Lower lobe of right lung (tissue), 2 donors: ENCODE measurements around the gene DNM3. TPM values are rescaled to one million over a fixed set of nuclear protein-coding genes. Genes with fewer than 3 reads are reported as not detected.

Experiments used
- ATAC-seq, 2 donors: fragments of 200-7000 bp; cut with Tn5 transposase; one replicate each; pipeline ENCODE4 v1.9.1; 2020 to 2022; ENCODE audit warnings: mild to moderate bottlenecking in 2 of 2, moderate library complexity in 2 of 2
- DNase-seq: peaks from one replicate; pipeline ENCODE4 v3.0.0-alpha.2; 2020
- H3K27ac ChIP-seq: fragments of 200-600 bp; one replicate; pipeline ENCODE4 v1.8.0; 2022
- H3K27me3 ChIP-seq: fragments of 200-600 bp; one replicate; pipeline ENCODE4 v1.8.0; 2022; ENCODE audit warnings: low read depth
- H3K36me3 ChIP-seq: fragments of 200-600 bp; one replicate; pipeline ENCODE4 v1.8.0; 2022; ENCODE audit warnings: mild to moderate bottlenecking
- H3K4me1 ChIP-seq: fragments of 200-600 bp; one replicate; pipeline ENCODE4 v1.8.0; 2022
- H3K4me3 ChIP-seq: fragments of 200-600 bp; one replicate; pipeline ENCODE4 v1.8.0; 2022; ENCODE audit warnings: mild to moderate bottlenecking
- H3K9me3 ChIP-seq: fragments of 200-600 bp; one replicate; pipeline ENCODE4 v1.8.0; 2022
- intact Hi-C: fragments of 100-400 bp; cut with DNase I; formaldehyde crosslinking; loops from one replicate; pipeline ENCODE4 v1.11.0; 2022
- total RNA-seq: library from RNA; stranded (reverse); fragmentation: NEBNext Ultra II Directional; extraction: Animal tissue kit (Norgen Biotek cat#: 25700); gene quantifications from one replicate; pipeline ENCODE4 v1.2.1, GENCODE V29; 2021
- TF ChIP-seq, protein P1 (sequence below): fragments of 200-600 bp; IDR thresholded peaks from one replicate; pipeline ENCODE4 v1.8.0; 2022; ENCODE audit warnings: antibody characterized with exemption, mild to moderate bottlenecking
- donor health status: DM: no; HTN: yes; CAD: no; lungs with severe emphysema.

The DNM3 gene
- total RNA-seq, 1 donor from 2014 or later, result 12.4 TPM

DNA sequence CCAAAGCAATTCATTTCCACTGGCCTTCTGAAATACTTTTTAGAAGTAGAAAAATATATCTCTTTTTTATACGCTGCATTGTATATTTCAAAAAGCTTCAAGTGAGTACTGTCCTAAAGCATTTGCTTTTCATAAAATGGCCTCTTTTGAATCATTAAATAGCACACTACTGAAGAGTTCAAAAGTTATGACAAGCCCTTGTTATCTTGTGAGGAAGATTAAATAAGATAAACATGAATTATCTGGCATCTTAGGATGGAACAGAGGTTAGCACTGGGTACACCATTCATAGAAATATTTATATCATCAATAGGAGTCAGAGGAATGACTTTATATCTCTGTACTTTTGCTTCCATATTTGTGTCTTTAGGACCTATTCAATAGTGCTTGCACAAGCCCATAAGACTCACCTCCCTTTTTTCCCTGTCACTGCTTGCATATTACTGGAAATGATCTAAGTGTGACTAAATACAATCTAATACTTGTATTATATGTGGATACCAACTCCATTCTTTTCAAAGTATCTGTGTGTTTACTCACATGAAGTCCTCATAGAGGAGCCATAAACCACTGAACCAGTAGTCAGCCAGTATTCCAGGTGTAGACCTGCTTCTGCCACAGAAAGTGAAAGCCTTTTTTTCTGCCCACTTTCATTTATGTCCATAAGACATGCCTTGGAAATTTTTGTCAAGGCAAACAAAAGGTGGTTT, 305.0 kb downstream of the DNM3 start:
- Histone ChIP-seq H3K27ac (peak overlapping the region; percentile 78), H3K9me3 (no peaks in the 10 kb centered on the region), H3K27me3 (no peaks in the 10 kb centered on the region), H3K36me3 (no peaks in the 10 kb centered on the region), H3K4me3 (no peak overlapping the region), H3K4me1 (no peaks in the 10 kb centered on the region)
- no peak for DNase-seq
- intact Hi-C loops, result no loop called here
- no peak for ATAC-seq
- TF ChIP-seq, protein P1, sequence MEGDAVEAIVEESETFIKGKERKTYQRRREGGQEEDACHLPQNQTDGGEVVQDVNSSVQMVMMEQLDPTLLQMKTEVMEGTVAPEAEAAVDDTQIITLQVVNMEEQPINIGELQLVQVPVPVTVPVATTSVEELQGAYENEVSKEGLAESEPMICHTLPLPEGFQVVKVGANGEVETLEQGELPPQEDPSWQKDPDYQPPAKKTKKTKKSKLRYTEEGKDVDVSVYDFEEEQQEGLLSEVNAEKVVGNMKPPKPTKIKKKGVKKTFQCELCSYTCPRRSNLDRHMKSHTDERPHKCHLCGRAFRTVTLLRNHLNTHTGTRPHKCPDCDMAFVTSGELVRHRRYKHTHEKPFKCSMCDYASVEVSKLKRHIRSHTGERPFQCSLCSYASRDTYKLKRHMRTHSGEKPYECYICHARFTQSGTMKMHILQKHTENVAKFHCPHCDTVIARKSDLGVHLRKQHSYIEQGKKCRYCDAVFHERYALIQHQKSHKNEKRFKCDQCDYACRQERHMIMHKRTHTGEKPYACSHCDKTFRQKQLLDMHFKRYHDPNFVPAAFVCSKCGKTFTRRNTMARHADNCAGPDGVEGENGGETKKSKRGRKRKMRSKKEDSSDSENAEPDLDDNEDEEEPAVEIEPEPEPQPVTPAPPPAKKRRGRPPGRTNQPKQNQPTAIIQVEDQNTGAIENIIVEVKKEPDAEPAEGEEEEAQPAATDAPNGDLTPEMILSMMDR, result no peak

DNA sequence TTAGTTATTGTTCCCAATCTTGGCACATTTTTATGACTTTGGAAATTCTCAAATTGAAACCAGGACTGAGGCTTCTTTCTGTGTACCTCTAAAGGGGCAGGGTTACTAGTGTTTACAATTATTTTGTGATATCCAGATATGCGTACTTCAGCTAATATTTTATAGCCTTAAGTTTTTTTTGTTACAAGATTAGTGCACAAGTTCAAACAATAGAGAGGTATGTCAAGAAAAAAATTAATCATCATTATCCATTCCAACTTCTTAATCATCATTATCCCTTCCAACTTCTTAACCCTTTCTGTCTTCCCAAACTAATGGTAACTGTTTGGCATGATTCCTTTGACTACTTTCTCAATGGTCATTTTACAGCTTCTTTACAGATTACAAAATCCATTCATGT, 306.2 kb downstream of the DNM3 start:
- no peak for ATAC-seq
- Histone ChIP-seq H3K27me3 (no peaks in the 10 kb centered on the region), H3K4me3 (no peak overlapping the region), H3K27ac (no peak overlapping the region), H3K9me3 (no peaks in the 10 kb centered on the region), H3K36me3 (no peaks in the 10 kb centered on the region), H3K4me1 (no peaks in the 10 kb centered on the region)
- DNase-seq, result no peak
- intact Hi-C loops, result no loop called here
- TF ChIP-seq, protein P1, result no peak

DNA sequence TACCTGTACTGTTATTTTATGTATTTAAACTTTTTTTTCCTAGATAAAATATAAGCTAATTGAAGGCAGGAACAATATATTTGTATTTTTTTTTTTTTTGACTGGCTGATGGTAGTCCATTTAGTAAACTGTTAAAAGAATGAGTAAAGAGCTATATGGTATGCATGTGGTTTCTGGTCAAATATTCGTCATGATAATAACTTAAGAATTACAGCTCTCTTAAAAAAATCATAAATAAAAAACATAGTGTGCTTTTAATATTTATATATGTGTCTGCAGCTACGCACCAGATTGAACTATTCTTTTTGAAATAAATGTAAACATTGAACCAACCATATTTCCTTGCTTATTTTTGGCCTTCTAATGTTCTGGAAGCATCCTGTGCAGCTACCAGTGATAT, 306.9 kb downstream of the DNM3 start:
- ATAC-seq, result no peak
- TF ChIP-seq, protein P1, result no peak
- no peaks in the 10 kb centered on the region for H3K27me3 ChIP-seq
- H3K27ac ChIP-seq, result no peak overlapping the region
- no peaks in the 10 kb centered on the region for H3K4me1 ChIP-seq
- DNase-seq, result no peak
- no peaks in the 10 kb centered on the region for H3K9me3 ChIP-seq
- H3K36me3 ChIP-seq, result no peaks in the 10 kb centered on the region
- no peak overlapping the region for H3K4me3 ChIP-seq
- intact Hi-C loops, result no loop called here

DNA sequence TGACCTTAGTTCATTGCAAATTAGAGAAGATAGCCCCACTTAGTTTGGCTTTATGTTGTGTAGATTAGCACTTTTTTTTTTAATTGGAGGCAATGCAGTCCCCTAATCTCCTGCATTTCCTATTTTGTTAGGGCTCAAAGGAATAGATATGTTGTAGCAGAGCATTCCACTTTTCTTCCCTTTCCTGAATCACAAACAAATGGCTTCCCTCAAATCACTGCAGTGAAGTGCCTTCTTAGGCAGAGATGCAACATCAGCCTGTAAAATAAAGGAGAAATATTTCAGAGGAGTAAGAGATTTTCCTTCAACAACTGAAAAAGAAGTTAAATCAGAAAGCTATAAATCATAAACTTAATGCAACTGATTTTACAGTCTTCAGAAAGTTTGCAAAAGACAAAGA, 307.4 kb downstream of the DNM3 start:
- H3K4me1 ChIP-seq, result no peaks in the 10 kb centered on the region
- TF ChIP-seq, protein P1, result no peak
- ATAC-seq (no peak), DNase-seq (no peak)
- H3K27ac ChIP-seq, result no peak overlapping the region
- H3K27me3 ChIP-seq, result no peaks in the 10 kb centered on the region
- H3K36me3 ChIP-seq, result no peaks in the 10 kb centered on the region
- H3K9me3 ChIP-seq, result no peaks in the 10 kb centered on the region
- intact Hi-C loops, result no loop called here
- H3K4me3 ChIP-seq, result no peak overlapping the region

DNA sequence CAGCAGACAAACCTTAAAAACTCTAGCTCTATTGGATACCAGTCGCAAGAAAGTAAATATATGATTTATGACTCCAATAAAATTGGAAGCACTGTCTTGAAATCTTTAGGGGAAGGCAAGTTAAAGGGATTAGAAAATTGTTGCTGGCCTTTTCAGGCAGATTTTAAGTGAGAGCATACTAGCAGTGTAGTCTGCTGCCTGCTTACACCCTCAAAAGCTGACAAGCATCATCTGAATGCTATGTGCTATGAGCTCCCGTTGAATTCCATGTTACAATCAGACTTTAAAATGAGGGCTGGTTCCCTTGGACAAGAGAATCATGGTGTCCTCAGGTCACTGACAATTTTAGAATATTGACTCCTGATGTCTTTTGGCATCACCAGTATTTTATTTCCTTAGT, 308.0 kb downstream of the DNM3 start:
- ATAC-seq (no peak), DNase-seq (no peak)
- Histone ChIP-seq H3K27ac (no peak overlapping the region), H3K4me3 (no peak overlapping the region), H3K4me1 (no peaks in the 10 kb centered on the region), H3K27me3 (no peaks in the 10 kb centered on the region), H3K36me3 (no peaks in the 10 kb centered on the region), H3K9me3 (no peaks in the 10 kb centered on the region)
- intact Hi-C loops, result no loop called here
- TF ChIP-seq, protein P1, result no peak
